GM12875 (cell line): Measurements from ENCODE around the gene VAPB.

Experiments
- H3K4me3 ChIP-seq: one replicate; pipeline ENCODE4 v1.5.1; 2011; ENCODE audit warnings: low read depth, low read length, control low read depth
- TF ChIP-seq, protein P1 (sequence below): IDR thresholded peaks from 2 replicates; pipeline ENCODE4 v1.5.1; 2011; ENCODE audit warnings: low read depth, mild to moderate bottlenecking, control low read depth, inconsistent platforms, low read length, moderate library complexity, borderline replicate concordance; ENCODE audit not compliant: insufficient read depth

Gene VAPB

DNA sequence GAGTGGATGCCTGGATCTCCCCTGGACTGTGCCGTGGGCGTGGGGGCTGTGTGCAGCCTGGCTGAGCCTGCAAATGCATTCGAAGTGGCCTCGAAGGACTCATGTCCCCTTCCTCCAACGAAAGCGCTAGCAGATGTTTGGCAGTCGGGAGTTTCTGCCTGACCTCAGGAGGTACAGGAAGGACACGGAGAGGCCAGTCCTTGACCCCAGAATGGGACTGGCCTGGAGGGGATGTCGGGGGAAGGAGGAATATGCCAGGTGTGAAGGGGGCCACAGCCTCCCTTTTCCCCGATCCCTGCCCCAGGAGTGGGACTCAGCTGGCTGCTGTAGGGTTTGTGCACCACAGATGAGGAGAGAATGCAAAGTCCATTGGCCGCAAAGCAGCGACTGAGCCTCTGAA is 80.6 kb downstream of the VAPB start:
- H3K4me3 ChIP-seq: no peak overlapping the region
- TF ChIP-seq, protein P1, sequence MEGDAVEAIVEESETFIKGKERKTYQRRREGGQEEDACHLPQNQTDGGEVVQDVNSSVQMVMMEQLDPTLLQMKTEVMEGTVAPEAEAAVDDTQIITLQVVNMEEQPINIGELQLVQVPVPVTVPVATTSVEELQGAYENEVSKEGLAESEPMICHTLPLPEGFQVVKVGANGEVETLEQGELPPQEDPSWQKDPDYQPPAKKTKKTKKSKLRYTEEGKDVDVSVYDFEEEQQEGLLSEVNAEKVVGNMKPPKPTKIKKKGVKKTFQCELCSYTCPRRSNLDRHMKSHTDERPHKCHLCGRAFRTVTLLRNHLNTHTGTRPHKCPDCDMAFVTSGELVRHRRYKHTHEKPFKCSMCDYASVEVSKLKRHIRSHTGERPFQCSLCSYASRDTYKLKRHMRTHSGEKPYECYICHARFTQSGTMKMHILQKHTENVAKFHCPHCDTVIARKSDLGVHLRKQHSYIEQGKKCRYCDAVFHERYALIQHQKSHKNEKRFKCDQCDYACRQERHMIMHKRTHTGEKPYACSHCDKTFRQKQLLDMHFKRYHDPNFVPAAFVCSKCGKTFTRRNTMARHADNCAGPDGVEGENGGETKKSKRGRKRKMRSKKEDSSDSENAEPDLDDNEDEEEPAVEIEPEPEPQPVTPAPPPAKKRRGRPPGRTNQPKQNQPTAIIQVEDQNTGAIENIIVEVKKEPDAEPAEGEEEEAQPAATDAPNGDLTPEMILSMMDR: no peak

DNA sequence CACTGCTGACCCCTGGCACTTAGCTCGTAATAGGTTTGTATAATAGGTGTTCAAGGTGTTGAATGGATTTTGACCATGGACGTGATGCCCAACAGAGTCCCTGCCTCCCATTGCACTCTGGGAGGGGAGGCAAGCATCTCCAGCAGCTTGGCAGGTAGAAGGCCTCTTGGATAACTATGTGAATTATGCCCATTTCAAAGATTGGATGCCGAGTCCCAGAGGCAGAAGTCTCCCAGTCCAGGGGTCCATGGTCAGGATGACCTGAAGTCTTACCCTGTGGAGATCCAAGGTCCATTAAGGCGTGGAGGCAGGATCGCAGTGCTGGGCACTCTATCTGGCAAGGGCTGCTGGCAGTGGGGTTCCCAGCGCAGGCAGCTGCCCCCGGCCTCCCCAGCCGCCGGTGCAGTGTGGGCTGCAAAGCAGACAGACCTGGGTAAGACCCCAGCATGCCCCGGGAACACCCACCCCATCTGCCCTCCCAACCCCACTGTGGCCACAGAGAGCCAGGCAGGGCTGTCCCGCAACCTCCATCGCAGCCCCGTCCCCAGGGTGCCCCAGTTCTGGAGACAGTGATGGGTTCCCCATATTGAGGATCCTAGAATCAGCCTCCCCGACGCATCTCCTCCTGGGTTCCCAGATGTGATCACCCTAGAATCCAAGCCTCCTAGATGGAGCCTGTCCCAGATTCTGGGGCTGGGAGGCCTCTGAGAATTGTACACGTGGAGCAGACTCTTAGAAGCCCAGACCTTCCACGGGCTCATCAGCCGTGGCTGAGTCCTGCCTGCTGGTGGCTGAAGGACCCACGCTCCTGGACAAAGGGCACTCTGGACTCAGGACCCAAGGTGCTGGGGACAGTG is 81.5 kb downstream of the VAPB start:
- TF ChIP-seq, protein P1: no peak
- no peak overlapping the region for H3K4me3 ChIP-seq

DNA sequence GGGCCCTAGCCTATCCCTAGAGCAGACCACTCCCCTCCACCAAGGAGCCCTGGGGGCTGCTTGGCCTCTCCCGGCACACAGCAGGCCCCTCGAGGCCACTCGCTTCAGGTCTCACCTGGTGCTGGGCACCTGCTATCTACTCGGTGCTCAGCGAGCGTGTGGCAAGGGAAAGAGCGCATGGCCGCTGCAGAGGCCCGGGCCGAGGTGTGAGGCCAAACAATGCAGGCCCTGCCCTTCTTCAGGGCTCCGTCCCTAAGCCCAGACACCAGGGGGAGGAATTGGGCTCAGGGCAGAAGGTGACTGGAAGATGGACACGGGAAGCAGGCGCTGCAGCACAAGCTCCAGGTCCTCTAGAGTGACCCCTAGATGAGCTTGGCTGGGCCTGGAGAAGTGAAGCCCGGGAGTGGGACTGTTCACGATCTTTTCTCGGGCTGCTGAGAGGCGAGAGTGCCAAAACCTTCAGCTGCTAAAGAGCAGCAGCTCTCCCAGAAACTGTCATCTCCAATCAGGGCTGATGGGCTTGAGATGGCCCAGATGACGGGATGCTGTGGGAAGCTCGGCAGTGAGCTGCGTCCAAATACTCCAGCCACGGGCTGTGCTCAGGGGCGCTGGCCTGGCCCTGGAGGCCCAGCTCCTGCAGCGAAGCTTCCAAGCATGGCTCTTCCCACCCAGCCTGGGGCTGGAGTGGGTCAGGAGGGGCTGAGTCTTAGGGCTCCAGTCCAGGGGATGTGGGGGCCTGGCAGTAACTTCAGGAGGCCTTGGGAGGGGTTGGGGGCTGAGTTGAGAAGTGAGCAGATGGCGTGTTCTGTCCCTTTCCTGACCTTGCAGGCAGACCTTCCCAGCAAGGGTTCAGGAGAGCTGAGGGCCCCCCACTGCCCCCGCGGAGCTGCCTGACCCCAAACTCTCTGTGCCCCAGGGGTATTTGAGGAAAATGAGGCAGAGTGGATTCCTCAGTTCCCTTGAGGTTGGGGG is 82.5 kb downstream of the VAPB start:
- TF ChIP-seq, protein P1: no peak
- no peak overlapping the region for H3K4me3 ChIP-seq

DNA sequence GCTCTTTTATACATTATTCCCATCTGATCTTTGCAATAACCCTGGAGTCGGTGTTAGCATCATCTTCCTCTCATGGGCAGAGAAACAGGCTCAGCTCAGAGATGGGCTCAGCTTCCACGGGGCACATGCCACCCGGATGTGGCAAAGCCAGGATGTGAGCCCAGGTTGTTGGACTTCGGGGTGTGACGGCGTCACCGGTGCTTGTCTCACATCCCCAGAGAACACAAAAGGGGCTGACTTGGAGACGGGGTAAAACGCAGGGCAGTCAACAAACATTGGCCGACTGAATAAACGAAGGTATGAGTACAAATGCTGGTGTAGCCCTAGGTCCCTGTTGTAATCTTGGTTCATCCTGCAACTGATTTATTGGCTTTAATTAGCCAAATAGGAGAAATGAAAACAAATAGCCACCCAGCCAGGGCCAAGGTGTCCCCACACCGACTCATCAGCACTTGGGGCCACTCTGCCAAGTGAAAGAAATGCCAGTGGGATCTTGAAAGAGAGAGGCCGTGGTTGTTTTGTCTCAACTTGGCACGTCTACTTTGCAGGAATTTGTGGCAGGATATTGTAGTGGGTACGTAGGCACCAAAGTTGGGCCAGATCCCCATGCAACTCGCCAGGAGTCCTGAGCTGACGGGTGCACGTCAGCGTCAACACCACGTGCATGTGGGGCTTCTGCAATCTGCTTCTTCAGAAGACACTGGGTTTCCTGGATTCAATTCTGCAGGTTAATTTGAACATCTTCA is 83.4 kb downstream of the VAPB start:
- TF ChIP-seq, protein P1: no peak
- H3K4me3 ChIP-seq: no peak overlapping the region

DNA sequence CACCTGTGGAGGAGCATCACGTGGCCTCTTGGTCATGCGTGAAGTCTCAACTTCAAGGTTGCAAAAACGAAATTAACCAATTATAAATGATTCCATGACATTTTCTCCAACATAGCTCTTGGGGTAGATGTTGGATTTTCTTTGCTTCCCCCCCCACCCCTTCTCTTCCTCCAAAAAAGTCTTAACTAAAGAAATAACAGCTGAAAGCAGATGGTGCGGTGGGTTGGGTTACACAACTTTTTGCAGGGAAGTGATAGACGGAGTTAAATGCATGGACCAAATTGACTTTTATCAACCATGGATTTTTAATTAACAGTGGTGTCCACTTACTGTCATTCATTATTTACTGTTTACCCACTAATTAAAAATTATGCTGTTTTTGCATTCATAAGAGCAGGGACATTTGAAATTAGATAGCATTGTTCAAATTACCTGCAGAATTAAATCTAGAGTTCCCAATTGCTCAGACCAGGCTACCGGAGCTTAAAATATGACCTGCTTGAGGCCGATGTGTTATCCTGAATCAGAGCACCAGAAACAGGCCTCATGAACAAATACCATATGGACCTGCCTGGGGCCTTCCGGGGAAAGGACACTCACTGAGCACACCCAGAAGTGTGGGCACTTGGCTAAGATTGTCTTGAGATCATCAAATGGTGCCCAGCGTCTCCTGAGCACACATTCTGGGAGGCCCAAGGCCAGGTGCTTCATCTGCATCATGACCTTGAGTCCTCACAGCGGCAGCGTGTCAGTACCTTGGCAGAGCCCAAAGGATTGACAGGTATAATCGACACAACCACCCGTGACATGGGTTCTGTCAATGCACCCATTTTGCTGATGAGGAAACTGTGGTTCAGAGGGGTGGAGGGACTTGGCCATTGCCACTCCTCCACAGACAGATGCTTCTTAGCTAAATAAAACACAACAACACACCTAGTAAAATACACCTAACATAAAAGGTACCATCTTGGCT is 84.7 kb downstream of the VAPB start:
- TF ChIP-seq, protein P1: no peak
- no peak overlapping the region for H3K4me3 ChIP-seq

DNA sequence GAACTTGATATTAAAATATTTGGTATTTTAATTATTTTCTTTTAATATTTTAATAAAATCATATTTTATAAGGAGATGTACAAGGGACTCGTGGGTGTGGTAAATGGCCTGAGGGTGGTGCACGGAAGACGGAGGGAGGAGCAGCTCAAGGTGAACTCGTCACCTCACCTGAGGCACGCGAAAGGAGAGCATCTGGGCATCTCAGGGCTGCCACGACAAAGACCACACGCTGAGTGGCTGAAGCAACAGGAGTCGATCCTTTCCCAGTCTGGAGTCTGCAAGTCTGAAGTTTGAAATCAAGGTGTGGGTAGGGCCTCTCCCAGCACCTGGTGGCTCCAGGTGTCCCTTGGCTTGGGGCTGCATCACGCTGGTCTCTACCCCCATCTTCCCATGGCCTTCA is 86.4 kb downstream of the VAPB start:
- no peak overlapping the region for H3K4me3 ChIP-seq
- TF ChIP-seq, protein P1: no peak
